ENCODE data around the gene AKR1A1. TPM values are rescaled to one million over a fixed set of nuclear protein-coding genes. Genes with fewer than 3 reads are reported as not detected.

The AKR1A1 gene
- total RNA-seq, 4 donors from 2014 or later = 45.6 to 64.0 (median 51.0) TPM

DNA sequence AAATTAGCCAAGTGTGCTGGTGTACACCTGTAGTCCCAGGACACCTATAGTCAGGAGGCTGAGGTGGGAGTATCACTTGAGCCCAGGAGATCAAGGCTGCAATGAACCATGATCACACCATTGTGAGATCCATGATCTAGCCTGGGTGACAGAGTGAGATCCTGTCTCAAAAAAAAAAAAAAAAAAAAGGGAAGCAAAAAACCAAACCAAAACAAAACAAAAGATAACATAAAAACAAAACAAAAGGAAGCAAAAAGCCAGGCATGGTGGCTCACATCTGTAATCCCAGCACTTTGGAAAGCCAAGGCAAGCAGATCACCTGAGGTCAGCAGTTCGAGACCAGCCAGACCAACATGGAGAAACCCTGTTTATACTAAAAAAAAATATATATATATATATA lies 9.4 kb upstream of the AKR1A1 start:
- Histone ChIP-seq H3K4me1 (peaks cover 0 to 17% (median 8%) of the 10 kb centered on the region in 4 donors), H3K27me3 (peaks cover 0 to 6% (median 0%) of the 10 kb centered on the region in 4 donors), H3K4me3 (no peak overlapping the region), H3K36me3 (no peaks in the 10 kb centered on the region), H3K27ac (replicated peaks in 1 of 4) (no peak overlapping the region), H3K9me3 (no peaks in the 10 kb centered on the region)
- no peak for DNase-seq (ENCODE audit: extremely low spot score)
- TF ChIP-seq POLR2A (IDR thresholded peaks at IDR 0.05; ENCODE audit: low read depth) = no peak
- TF ChIP-seq POLR2AphosphoS5 (IDR thresholded peaks at IDR 0.05) = no peak
- TF ChIP-seq EP300 (IDR thresholded peaks at IDR 0.05) = no peak
- TF ChIP-seq CTCF (IDR thresholded peaks at IDR 0.05) = no peak
- intact Hi-C loops (cut with DNase I) = no loop called here
- WGBS = 96% methylated on average over 1 of the region's 1 CpG

DNA sequence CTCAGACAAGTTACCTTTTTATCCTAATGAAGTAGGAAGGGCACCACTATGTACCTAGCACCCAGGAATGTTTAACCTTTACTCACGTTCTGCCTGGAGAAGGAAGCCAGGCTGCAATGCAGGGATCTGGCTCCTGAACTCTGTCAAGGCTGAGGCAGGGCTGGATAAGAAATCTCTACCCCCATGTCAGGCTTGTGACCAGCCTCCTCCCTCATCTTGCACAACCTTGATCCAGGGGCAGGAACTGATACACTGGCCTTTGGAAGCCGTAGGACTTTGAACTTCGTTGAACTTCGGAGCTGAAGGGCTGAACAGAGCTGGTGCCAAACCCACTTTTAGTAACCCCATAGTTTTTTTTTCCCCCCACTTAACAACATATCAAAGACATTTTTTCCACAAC lies 8.0 kb upstream of the AKR1A1 start:
- 72% methylated on average over 4 of the region's 4 CpGs for WGBS
- TF ChIP-seq POLR2AphosphoS5 (IDR thresholded peaks at IDR 0.05) = no peak
- no peak for TF ChIP-seq EP300 (IDR thresholded peaks at IDR 0.05)

GRCh38 chr1:45543581-45544417 lies 6.8 kb upstream of the AKR1A1 start:
- H3K36me3 ChIP-seq = no peaks in the 10 kb centered on the region
- H3K27ac ChIP-seq (replicated peaks in 1 of 4) = peak overlapping the region in 1 of 4 donors; percentile 33
- intact Hi-C loops (cut with DNase I) = no loop called here
- 41% methylated on average over 8 of the region's 8 CpGs for WGBS
- no peak for DNase-seq (ENCODE audit: extremely low spot score)
- no peak overlapping the region for H3K4me3 ChIP-seq
- peaks cover 0 to 17% (median 8%) of the 10 kb centered on the region in 4 donors for H3K4me1 ChIP-seq
- H3K9me3 ChIP-seq = no peaks in the 10 kb centered on the region
- H3K27me3 ChIP-seq = peaks cover 0 to 6% (median 0%) of the 10 kb centered on the region in 4 donors
- no peak for TF ChIP-seq EP300 (IDR thresholded peaks at IDR 0.05)
- TF ChIP-seq POLR2AphosphoS5 (IDR thresholded peaks at IDR 0.05) = peak in 1 of 2 donors; percentile 22
- TF ChIP-seq POLR2A (IDR thresholded peaks at IDR 0.05; ENCODE audit: low read depth) = no peak
- TF ChIP-seq CTCF (IDR thresholded peaks at IDR 0.05) = no peak

More for the DNA sequence above, 8.0 kb upstream of the AKR1A1 start:
- Histone ChIP-seq H3K36me3 (no peaks in the 10 kb centered on the region), H3K9me3 (no peaks in the 10 kb centered on the region), H3K27me3 (peaks cover 0 to 6% (median 0%) of the 10 kb centered on the region in 4 donors), H3K4me3 (no peak overlapping the region), H3K4me1 (peaks cover 0 to 17% (median 8%) of the 10 kb centered on the region in 4 donors), H3K27ac (replicated peaks in 1 of 4) (no peak overlapping the region)
- no peak for DNase-seq (ENCODE audit: extremely low spot score)
- intact Hi-C loops (cut with DNase I) = no loop called here

DNA sequence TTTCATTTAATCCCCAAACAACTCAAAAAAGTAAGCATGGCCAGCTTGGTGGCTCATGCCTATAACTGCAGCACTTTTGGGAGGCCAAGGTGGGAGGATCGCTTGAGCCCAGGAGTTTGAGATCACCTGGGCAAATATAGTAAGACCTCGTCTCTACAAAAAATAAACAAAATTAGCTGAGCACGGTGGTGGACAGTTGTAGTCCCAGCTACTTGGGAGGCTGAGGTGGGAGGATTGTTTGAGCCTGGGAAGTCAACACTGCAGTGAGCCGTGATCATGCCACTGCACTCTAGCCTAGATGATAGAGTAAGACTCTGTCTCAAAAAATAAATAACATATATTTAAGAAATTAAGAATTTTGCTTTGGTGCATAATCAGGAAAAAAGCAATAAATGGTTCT lies 6.1 kb upstream of the AKR1A1 start:
- TF ChIP-seq CTCF (IDR thresholded peaks at IDR 0.05) = no peak
- no peak for TF ChIP-seq POLR2AphosphoS5 (IDR thresholded peaks at IDR 0.05)
- TF ChIP-seq POLR2A (IDR thresholded peaks at IDR 0.05; ENCODE audit: low read depth) = no peak
- TF ChIP-seq EP300 (IDR thresholded peaks at IDR 0.05) = no peak
- H3K4me1 ChIP-seq = peaks cover 0 to 17% (median 8%) of the 10 kb centered on the region in 4 donors
- intact Hi-C loops (cut with DNase I) = no loop called here

DNA sequence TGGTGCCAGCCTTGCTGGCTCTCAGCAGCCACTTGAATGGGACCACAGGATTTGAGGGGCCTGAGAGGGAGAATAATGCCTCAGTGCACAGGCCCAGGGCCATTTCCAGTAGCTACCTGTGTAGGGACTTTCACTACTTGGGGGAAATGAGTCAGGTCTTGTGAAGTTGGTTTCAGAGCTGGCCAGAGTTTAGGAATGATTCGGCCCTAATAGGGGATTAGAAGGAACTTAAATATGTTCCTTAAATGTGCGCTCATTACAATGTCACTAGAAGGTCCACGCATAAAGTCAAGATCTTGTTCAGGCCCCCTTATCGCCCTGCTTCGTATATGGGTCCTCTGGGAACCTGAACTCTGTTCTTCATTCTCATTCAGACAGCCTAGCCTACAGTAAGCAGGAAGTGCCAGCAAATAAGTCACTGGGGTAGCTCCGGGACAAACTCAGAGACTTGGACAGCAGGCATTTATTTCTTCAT lies 5.6 kb upstream of the AKR1A1 start:
- H3K36me3 ChIP-seq = no peaks in the 10 kb centered on the region
- H3K4me1 ChIP-seq = peaks cover 1 to 20% (median 10%) of the 10 kb centered on the region in 4 donors
- intact Hi-C loops (cut with DNase I) = no loop called here
- H3K27me3 ChIP-seq = peaks cover 0 to 6% (median 0%) of the 10 kb centered on the region in 4 donors
- WGBS = 65% methylated on average over 6 of the region's 6 CpGs
- no peak overlapping the region for H3K4me3 ChIP-seq
- DNase-seq (ENCODE audit: extremely low spot score) = no peak
- H3K9me3 ChIP-seq = no peaks in the 10 kb centered on the region
- TF ChIP-seq POLR2AphosphoS5 (IDR thresholded peaks at IDR 0.05) = no peak
- no peak for TF ChIP-seq CTCF (IDR thresholded peaks at IDR 0.05)
- no peak for TF ChIP-seq POLR2A (IDR thresholded peaks at IDR 0.05; ENCODE audit: low read depth)
- no peak for TF ChIP-seq EP300 (IDR thresholded peaks at IDR 0.05)
- H3K27ac ChIP-seq (replicated peaks in 1 of 4) = no peak overlapping the region

More for the DNA sequence above, 6.1 kb upstream of the AKR1A1 start:
- Histone ChIP-seq H3K27ac (replicated peaks in 1 of 4) (no peak overlapping the region), H3K9me3 (no peaks in the 10 kb centered on the region), H3K36me3 (no peaks in the 10 kb centered on the region), H3K27me3 (peaks cover 0 to 6% (median 0%) of the 10 kb centered on the region in 4 donors), H3K4me3 (no peak overlapping the region)
- no peak for DNase-seq (ENCODE audit: extremely low spot score)
- 66% methylated on average over 4 of the region's 4 CpGs for WGBS

Measured in esophagus muscularis mucosa (tissue), 4 donors.